WI38 (cell line): ENCODE results near the gene KRT73.

ENCODE experiments used
- H3K4me3 ChIP-seq: 2 replicates; pipeline ENCODE4 v1.5.1; 2011; ENCODE audit warnings: low read depth, mild to moderate bottlenecking, control low read depth, low read length
- CTCF ChIP-seq: IDR thresholded peaks from 2 replicates; pipeline ENCODE4 v1.5.1; 2012; ENCODE audit warnings: low read depth, mild to moderate bottlenecking, control low read depth, low read length

The KRT73 gene

GRCh38 chr12:52618216-52618615, at the start of gene KRT73:
KRT73 (minus strand) TSS chr12:52618559; CDS start chr12:52618524, 35 bp downstream.
- no peak for TF ChIP-seq CTCF
- H3K4me3 ChIP-seq: no peak within 1 kb of the TSS

GRCh38 chr12:52667931-52668330, 49.6 kb upstream of the KRT73 start:
- H3K4me3 ChIP-seq: no peak overlapping the region
- TF ChIP-seq CTCF: no peak

GRCh38 chr12:52667509-52667908, 49.1 kb upstream of the KRT73 start:
- no peak overlapping the region for H3K4me3 ChIP-seq

GRCh38 chr12:52666471-52666870, 48.1 kb upstream of the KRT73 start:
- no peak for TF ChIP-seq CTCF
- no peak overlapping the region for H3K4me3 ChIP-seq

More at GRCh38 chr12:52667509-52667908, 49.1 kb upstream of the KRT73 start:
- TF ChIP-seq CTCF: no peak

- H3K4me3 ChIP-seq: no peak overlapping the region
- no peak for TF ChIP-seq CTCF
These were observed 45.1 kb upstream of the KRT73 start for GRCh38 chr12:52663420-52663819.

- TF ChIP-seq CTCF: no peak
- H3K4me3 ChIP-seq: no peak overlapping the region
These were observed 44.5 kb upstream of the KRT73 start for GRCh38 chr12:52662918-52663229.

- H3K4me3 ChIP-seq: no peak overlapping the region
- no peak for TF ChIP-seq CTCF
These were observed 43.9 kb upstream of the KRT73 start for GRCh38 chr12:52662093-52662917.
